Progenitor cell of endocrine pancreas (in vitro differentiated cells): ENCODE data around the gene CCDC192. TPM values are rescaled to one million over a fixed set of nuclear protein-coding genes. Genes with fewer than 3 reads are reported as not detected.

Experiments used
- DNase-seq: peaks from one replicate; pipeline ENCODE4 v3.0.0; 2021; ENCODE audit warnings: low spot score; ENCODE audit not compliant: unreplicated experiment
- H3K27ac Mint-ChIP-seq: 2 replicates; pipeline ENCODE4 v1.8.0; 2021; ENCODE audit warnings: mild to moderate bottlenecking, moderate library complexity, mixed read lengths
- H3K27me3 Mint-ChIP-seq: 2 replicates; pipeline ENCODE4 v1.8.0; 2021; ENCODE audit warnings: mixed read lengths
- H3K36me3 Mint-ChIP-seq: 2 replicates; pipeline ENCODE4 v1.8.0; 2022; ENCODE audit warnings: mixed read lengths; ENCODE audit not compliant: insufficient read depth
- H3K4me1 Mint-ChIP-seq: 2 replicates; pipeline ENCODE4 v1.8.0; 2021; ENCODE audit warnings: low read depth, mixed read lengths
- H3K4me3 Mint-ChIP-seq: 2 replicates; pipeline ENCODE4 v1.8.0; 2021; ENCODE audit warnings: low read depth, mild to moderate bottlenecking, moderate library complexity, mixed read lengths
- H3K9me3 Mint-ChIP-seq: 2 replicates; pipeline ENCODE4 v1.8.0; 2021; ENCODE audit warnings: low read depth, mixed read lengths
- CTCF ChIP-seq: fragments of 200-600 bp; sonication (generic); IDR thresholded peaks from one replicate; pipeline ENCODE4 v1.5.0; 2021; ENCODE audit warnings: antibody characterized with exemption, mild to moderate bottlenecking; ENCODE audit not compliant: unreplicated experiment
- total RNA-seq: library from RNA; stranded (reverse); gene quantifications from 2 replicates; pipeline ENCODE4 v1.2.1, GENCODE V29; 2021

The CCDC192 gene
- total RNA-seq, 1 donor from 2014 or later, result not detected

GRCh38 chr5:127863610-127864395 is 160.6 kb downstream of the CCDC192 start:
- no peak for TF ChIP-seq CTCF
- H3K4me1 Mint-ChIP-seq, result peaks cover 7% of the 10 kb centered on the region
- no peak overlapping the region for H3K27ac Mint-ChIP-seq
- H3K4me3 Mint-ChIP-seq, result no peak overlapping the region
- peaks cover 1% of the 10 kb centered on the region for H3K36me3 Mint-ChIP-seq
- DNase-seq, result no peak
- peaks cover 6% of the 10 kb centered on the region for H3K9me3 Mint-ChIP-seq
- no peaks in the 10 kb centered on the region for H3K27me3 Mint-ChIP-seq

GRCh38 chr5:127864511-127864910 is 161.3 kb downstream of the CCDC192 start:
- Mint-ChIP-seq H3K27ac (no peak overlapping the region), H3K36me3 (peaks cover under 1% of the 10 kb centered on the region), H3K4me1 (peaks cover 7% of the 10 kb centered on the region), H3K9me3 (peaks cover 5% of the 10 kb centered on the region), H3K4me3 (no peak overlapping the region), H3K27me3 (no peaks in the 10 kb centered on the region)
- DNase-seq, result no peak
- no peak for TF ChIP-seq CTCF

GRCh38 chr5:127865273-127865672 is 162.1 kb downstream of the CCDC192 start:
- TF ChIP-seq CTCF, result peak; percentile 57
- Mint-ChIP-seq H3K4me1 (peaks cover 7% of the 10 kb centered on the region), H3K27me3 (no peaks in the 10 kb centered on the region), H3K9me3 (no peaks in the 10 kb centered on the region), H3K27ac (no peak overlapping the region), H3K36me3 (no peaks in the 10 kb centered on the region), H3K4me3 (no peak overlapping the region)
- no peak for DNase-seq

- TF ChIP-seq CTCF, result no peak
- Mint-ChIP-seq H3K36me3 (no peaks in the 10 kb centered on the region), H3K27me3 (no peaks in the 10 kb centered on the region), H3K9me3 (no peaks in the 10 kb centered on the region), H3K27ac (no peak overlapping the region), H3K4me1 (peaks cover 7% of the 10 kb centered on the region), H3K4me3 (no peak overlapping the region)
- no peak for DNase-seq
These were observed 164.0 kb downstream of the CCDC192 start for GRCh38 chr5:127867022-127867783.

DNA sequence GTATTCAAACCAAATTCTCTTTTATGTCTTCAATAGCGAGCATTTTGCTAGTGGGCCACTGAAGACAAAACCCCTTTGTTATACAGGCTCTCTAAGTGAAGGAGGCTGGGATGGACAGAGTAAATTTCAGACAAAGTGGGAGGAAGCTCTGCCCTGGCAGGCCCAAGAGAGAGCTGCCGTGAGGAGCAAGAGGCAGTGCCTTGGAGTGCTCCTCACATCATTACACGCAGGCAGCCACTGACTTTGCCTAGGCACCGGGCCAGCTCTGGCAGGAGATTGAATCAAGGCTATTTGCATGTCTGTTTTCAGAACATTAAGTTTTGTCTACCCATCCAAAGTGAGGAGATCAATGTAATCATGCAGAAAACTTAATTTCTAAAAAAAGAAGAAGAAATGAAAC is 167.7 kb downstream of the CCDC192 start:
- Mint-ChIP-seq H3K27ac (no peak overlapping the region), H3K9me3 (no peaks in the 10 kb centered on the region), H3K4me1 (no peaks in the 10 kb centered on the region), H3K36me3 (no peaks in the 10 kb centered on the region), H3K27me3 (no peaks in the 10 kb centered on the region), H3K4me3 (no peak overlapping the region)
- no peak for DNase-seq
- no peak for TF ChIP-seq CTCF
